ENCODE results near the gene ARSK. TPM values are rescaled to one million over a fixed set of nuclear protein-coding genes. Genes with fewer than 3 reads are reported as not detected.

The ARSK gene
- total RNA-seq, 6 donors from 2014 or later: 2.1 to 11.0 (median 3.9) TPM

DNA sequence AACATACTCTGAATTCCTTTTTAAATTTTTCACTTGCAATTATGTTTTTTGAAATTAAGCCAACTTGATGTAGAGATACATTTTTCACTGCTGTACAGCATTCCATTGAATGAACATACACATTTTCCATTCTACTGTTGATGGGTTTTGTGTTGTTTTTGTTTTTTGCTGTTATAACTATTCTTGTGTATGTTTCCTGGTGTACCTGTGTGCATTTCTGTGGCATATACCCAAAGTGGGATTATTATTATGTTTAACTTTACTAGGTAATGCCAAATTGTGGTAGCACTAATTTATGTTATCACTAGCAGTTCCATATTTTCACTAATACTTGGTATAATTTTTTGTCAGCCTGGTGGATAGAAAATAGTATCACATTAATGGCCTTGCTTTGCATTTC, 94.4 kb downstream of the ARSK start:
- ATAC-seq (ENCODE audit: low FRiP score in 2 of 2): no peak
- H3K4me1 ChIP-seq: peaks cover 3 to 21% (median 10%) of the 10 kb centered on the region in 4 donors
- no peak overlapping the region for H3K27ac ChIP-seq
- no peaks in the 10 kb centered on the region for H3K36me3 ChIP-seq
- H3K9me3 ChIP-seq: no peaks in the 10 kb centered on the region
- TF ChIP-seq POLR2A (IDR thresholded peaks at IDR 0.05): no peak
- TF ChIP-seq, protein P1, sequence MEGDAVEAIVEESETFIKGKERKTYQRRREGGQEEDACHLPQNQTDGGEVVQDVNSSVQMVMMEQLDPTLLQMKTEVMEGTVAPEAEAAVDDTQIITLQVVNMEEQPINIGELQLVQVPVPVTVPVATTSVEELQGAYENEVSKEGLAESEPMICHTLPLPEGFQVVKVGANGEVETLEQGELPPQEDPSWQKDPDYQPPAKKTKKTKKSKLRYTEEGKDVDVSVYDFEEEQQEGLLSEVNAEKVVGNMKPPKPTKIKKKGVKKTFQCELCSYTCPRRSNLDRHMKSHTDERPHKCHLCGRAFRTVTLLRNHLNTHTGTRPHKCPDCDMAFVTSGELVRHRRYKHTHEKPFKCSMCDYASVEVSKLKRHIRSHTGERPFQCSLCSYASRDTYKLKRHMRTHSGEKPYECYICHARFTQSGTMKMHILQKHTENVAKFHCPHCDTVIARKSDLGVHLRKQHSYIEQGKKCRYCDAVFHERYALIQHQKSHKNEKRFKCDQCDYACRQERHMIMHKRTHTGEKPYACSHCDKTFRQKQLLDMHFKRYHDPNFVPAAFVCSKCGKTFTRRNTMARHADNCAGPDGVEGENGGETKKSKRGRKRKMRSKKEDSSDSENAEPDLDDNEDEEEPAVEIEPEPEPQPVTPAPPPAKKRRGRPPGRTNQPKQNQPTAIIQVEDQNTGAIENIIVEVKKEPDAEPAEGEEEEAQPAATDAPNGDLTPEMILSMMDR (IDR thresholded peaks at IDR 0.05): no peak
- no peak for TF ChIP-seq EP300 (IDR thresholded peaks at IDR 0.05)
- no peak for TF ChIP-seq POLR2AphosphoS5 (IDR thresholded peaks at IDR 0.05)
- DNase-seq: no peak
- H3K27me3 ChIP-seq: no peaks in the 10 kb centered on the region
- H3K4me3 ChIP-seq: no peak overlapping the region

DNA sequence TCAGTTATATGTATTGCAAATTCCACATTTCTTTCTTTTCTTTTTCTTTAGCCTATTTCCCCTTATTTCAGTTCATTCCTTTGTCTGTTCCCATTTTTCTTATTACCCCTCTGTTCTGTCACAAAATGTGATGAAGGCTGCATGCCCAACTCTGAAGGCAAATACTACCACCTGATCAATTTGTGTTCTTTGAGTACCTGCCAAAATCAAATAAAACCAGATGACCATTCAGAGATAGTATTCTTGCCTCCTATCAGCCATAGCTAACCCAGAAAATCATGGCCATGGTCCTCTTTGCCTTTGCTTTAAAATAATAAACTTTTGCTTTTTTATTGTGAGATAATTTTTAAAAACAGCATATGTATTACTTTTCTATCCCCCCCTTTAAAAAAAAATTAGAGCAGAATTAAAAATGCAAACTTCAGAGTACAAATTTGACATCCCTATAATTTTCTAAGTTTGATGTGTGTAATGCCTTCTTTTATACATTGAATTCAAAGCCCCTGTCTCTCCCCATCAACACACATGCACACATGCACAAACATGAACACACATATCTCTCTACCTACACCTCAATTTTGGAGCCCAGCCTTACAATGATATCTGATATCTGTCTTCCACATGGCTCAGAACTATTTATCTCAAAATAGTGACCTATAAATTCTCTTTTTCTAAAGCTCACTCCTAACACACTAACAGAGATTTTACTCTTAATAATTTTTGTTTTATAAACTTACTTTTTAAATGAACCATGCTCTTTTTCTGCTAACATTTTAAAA, 95.1 kb downstream of the ARSK start:
- TF ChIP-seq EP300 (IDR thresholded peaks at IDR 0.05) (no peak), POLR2A (IDR thresholded peaks at IDR 0.05) (no peak), POLR2AphosphoS5 (IDR thresholded peaks at IDR 0.05) (no peak)
- TF ChIP-seq, protein P1 (IDR thresholded peaks at IDR 0.05): no peak
- ATAC-seq (ENCODE audit: low FRiP score in 2 of 2) (no peak), DNase-seq (no peak)
- no peaks in the 10 kb centered on the region for H3K9me3 ChIP-seq
- no peak overlapping the region for H3K27ac ChIP-seq
- H3K4me3 ChIP-seq: no peak overlapping the region
- H3K4me1 ChIP-seq: peaks cover 3 to 17% (median 10%) of the 10 kb centered on the region in 4 donors
- H3K36me3 ChIP-seq: no peaks in the 10 kb centered on the region
- no peaks in the 10 kb centered on the region for H3K27me3 ChIP-seq

DNA sequence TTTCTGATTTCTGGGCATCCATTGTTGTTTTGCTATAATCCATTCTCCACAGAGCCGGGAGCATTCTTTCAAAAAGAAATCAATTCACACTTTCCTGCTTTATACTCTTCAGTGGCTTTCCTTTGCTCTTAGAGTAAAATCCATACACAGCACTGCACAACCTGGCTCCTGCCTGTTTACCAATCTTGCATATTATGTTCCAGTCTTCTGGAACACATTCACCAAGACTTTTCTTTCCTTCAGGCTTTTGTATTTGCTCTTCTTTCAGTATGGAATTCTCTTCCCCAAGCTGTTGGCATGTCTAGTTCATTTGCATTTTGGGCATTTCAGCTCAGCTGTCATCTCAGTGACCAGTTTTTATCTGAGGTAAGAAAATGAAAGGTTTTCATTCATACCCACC, 97.9 kb downstream of the ARSK start:
- H3K4me3 ChIP-seq: no peak overlapping the region
- peaks cover 0 to 7% (median under 1%) of the 10 kb centered on the region in 4 donors for H3K4me1 ChIP-seq
- H3K9me3 ChIP-seq: no peaks in the 10 kb centered on the region
- H3K27me3 ChIP-seq: no peaks in the 10 kb centered on the region
- H3K27ac ChIP-seq: no peak overlapping the region
- no peak for TF ChIP-seq POLR2AphosphoS5 (IDR thresholded peaks at IDR 0.05)
- ATAC-seq (ENCODE audit: low FRiP score in 2 of 2): no peak
- 94 to 100% methylated on average over 1 of the region's 1 CpG for WGBS, 2 donors
- no peak for DNase-seq
- H3K36me3 ChIP-seq: no peaks in the 10 kb centered on the region

DNA sequence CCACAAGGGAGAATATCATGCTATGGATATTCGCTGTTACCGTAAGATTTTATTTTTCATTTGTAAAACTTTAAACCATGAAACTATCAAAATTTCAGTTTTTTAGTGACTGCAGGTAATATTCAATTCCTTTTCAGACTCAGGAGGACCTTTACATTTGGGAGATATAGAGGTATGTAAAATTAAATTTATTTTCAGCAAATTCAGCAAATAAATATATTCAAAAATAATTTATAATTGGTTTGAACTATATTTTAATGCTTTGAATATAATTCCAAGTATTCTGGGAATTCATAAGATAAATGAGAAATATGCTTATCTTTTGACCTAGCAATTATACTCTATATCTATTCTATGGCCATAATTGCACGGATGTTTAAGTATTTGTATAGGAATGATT, 99.3 kb downstream of the ARSK start:
- TF ChIP-seq POLR2AphosphoS5 (IDR thresholded peaks at IDR 0.05) (no peak), EP300 (IDR thresholded peaks at IDR 0.05) (no peak), POLR2A (IDR thresholded peaks at IDR 0.05) (no peak)
- TF ChIP-seq, protein P1 (IDR thresholded peaks at IDR 0.05): no peak
- Histone ChIP-seq H3K4me3 (no peak overlapping the region), H3K27me3 (no peaks in the 10 kb centered on the region), H3K9me3 (no peaks in the 10 kb centered on the region), H3K36me3 (no peaks in the 10 kb centered on the region), H3K27ac (no peak overlapping the region), H3K4me1 (no peaks in the 10 kb centered on the region)
- ATAC-seq (ENCODE audit: low FRiP score in 2 of 2): no peak
- DNase-seq: no peak
- 97 to 98% methylated on average over 3 of the region's 3 CpGs for WGBS, 2 donors

Small RNAs within 50 kb of the gene (small RNA-seq; reads per million reads assigned to genes)
- gene RNU6-308P: 0 reads per million in 4 donors

Other genes with a start within 250 kb of the ARSK start
- 10 to 100 TPM in 1 of 6 donors, 1 to 10 TPM in 4, under 1 TPM in 1; 0.66 to 44.0 (median 3.2) TPM for gene FAM81B, start 163.7 kb upstream of the ARSK start, total RNA-seq
- 100 to 1,000 TPM in 1 of 6 donors, 10 to 100 TPM in 5; 42.5 to 101 (median 54.0) TPM for gene SKIC3, start 124 bp upstream of the ARSK start, total RNA-seq
- 1 to 10 TPM in 1 of 6 donors, under 1 TPM in 2, not detected in 3; 0.30 to 2.0 (median 0.74) TPM for gene GPR150, start 65.0 kb downstream of the ARSK start, total RNA-seq
- gene RFESD, start 91.7 kb downstream of the ARSK start, total RNA-seq: 1 to 10 TPM; 1.0 to 6.8 (median 1.8) TPM
- under 1 TPM in 1 of 6 donors, not detected in 5; 0.23 TPM for gene SPATA9, start 127.9 kb downstream of the ARSK start, total RNA-seq
- gene RHOBTB3, start 176.2 kb downstream of the ARSK start, total RNA-seq: 100 to 1,000 TPM in 1 of 6 donors, 10 to 100 TPM in 5; 42.4 to 104 (median 60.9) TPM

Data from upper lobe of left lung (tissue), 6 donors.